Caco-2 (cell line): Measurements from ENCODE around the gene LPA. TPM values are rescaled to one million over a fixed set of nuclear protein-coding genes. Genes with fewer than 3 reads are reported as not detected.

Experiments
- BruUV-seq: library from RNA; stranded (reverse); fragments of 400-500 nt; replicated peaks from 2 replicates; lab custom pipeline; 2021; lab: Mats Ljungman, UMichigan
- CTCF ChIA-PET: fragments of 300-600 bp; sonication (Branson Sonifier 250); formaldehyde crosslinking; loops from one replicate; lab custom pipeline; 2022; ENCODE audit warnings: antibody characterized with exemption; lab: Charles Lee
- POLR2A ChIA-PET: fragments of 300-600 bp; sonication (Branson Sonifier 250); formaldehyde crosslinking; loops from one replicate; lab custom pipeline; 2022; ENCODE audit warnings: antibody characterized with exemption; lab: Charles Lee
- DNase-seq, 2 experiments: peaks; one replicate each; pipeline versions ENCODE4 v3.0.0 to v3.0.0-alpha.2; 2020 to 2022
- H3K27me3 ChIP-seq: replicated peaks from 2 replicates; pipeline ENCODE4 v1.6.0; 2011; ENCODE audit warnings: low read length; ENCODE audit not compliant: control insufficient read depth, insufficient read depth
- H3K36me3 ChIP-seq: 2 replicates; pipeline ENCODE4 v1.5.1; 2011; ENCODE audit warnings: low read length; ENCODE audit not compliant: control insufficient read depth, insufficient read depth
- H3K4me1 ChIP-seq: fragments of 250-450 bp; sonication (Bioruptor Pico); 2 replicates; pipeline ENCODE4 v1.5.1; 2020; ENCODE audit warnings: mild to moderate bottlenecking
- H3K4me3 ChIP-seq: 2 replicates; pipeline ENCODE4 v1.5.1; 2011; ENCODE audit warnings: low read depth, mild to moderate bottlenecking, control low read depth, low read length
- H3K9me3 ChIP-seq: fragments of 250-450 bp; sonication (Bioruptor Pico); 2 replicates; pipeline ENCODE4 v1.5.1; 2020; ENCODE audit warnings: mild to moderate bottlenecking, moderate library complexity
- H3K27ac Mint-ChIP-seq: one replicate; pipeline ENCODE4 v1.8.0; 2022; ENCODE audit warnings: mixed read lengths; ENCODE audit not compliant: unreplicated experiment
- H3K27me3 Mint-ChIP-seq: one replicate; pipeline ENCODE4 v1.8.0; 2022; ENCODE audit warnings: mixed read lengths; ENCODE audit not compliant: insufficient read depth, unreplicated experiment
- H3K36me3 Mint-ChIP-seq: one replicate; pipeline ENCODE4 v1.8.0; 2022; ENCODE audit warnings: mild to moderate bottlenecking, mixed read lengths; ENCODE audit not compliant: insufficient read depth, unreplicated experiment
- H3K4me1 Mint-ChIP-seq: one replicate; pipeline ENCODE4 v1.8.0; 2022; ENCODE audit warnings: low read depth, mixed read lengths; ENCODE audit not compliant: unreplicated experiment
- H3K4me3 Mint-ChIP-seq: one replicate; pipeline ENCODE4 v1.8.0; 2022; ENCODE audit warnings: mild to moderate bottlenecking, moderate library complexity, mixed read lengths; ENCODE audit not compliant: unreplicated experiment
- H3K9me3 Mint-ChIP-seq: one replicate; pipeline ENCODE4 v1.8.0; 2022; ENCODE audit warnings: mixed read lengths; ENCODE audit not compliant: unreplicated experiment
- CTCF ChIP-seq, 2 experiments: fragments of 200-600 bp in 1 of 2; IDR thresholded peaks; 1 replicate in 1 of 2; 2 replicates in 1 of 2; pipeline versions ENCODE4 v1.5.1 to v1.8.0; 2011 to 2022; ENCODE audit warnings: antibody characterized with exemption in 1 of 2, control low read depth in 1 of 2, inconsistent platforms in 1 of 2, low read depth in 1 of 2, low read length in 1 of 2, mild to moderate bottlenecking in 1 of 2, moderate library complexity in 1 of 2; ENCODE audit not compliant: insufficient read depth in 1 of 2, severe bottlenecking in 1 of 2, unreplicated experiment in 1 of 2
- intact Hi-C: fragments of 100-400 bp; cut with micrococcal nuclease; formaldehyde crosslinking; loops from one replicate; pipeline ENCODE4 v1.10.0; 2022; ENCODE audit not compliant: unreplicated experiment
- total RNA-seq: library from RNA; stranded (reverse); gene quantifications from 2 replicates; pipeline ENCODE4 v1.2.3, GENCODE V29; 2022

The LPA gene
- total RNA-seq, 1 experiment from 2014 or later = not detected

DNA sequence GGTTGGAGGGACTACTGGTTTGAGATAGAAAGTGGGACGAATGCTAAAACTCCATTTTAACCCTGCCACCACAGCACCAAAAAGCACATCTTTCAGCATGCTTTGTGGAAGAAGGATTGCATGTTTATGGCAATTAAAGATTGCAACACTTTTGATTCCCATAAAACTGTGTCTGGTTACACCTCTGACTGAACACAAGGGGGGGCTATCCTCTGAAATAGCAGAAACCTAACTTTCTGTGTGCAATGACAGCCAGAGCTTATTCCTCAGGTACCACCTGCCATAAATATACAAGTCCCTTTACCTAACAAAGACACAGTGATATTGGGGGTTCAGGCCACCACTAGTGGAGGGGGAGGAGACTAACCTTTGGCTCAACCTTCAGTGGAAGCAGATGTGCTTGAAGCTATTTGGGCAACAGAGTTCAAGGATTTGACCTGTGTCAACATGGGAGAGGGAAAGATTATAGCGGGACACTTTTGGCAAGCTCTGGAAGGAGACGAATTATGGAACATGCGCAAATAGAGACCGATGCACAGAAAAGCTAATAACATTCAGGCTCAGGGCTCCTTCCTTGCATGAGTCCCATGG is 28.4 kb upstream of the LPA start:
- Mint-ChIP-seq H3K9me3 (peaks cover 21% of the 10 kb centered on the region), H3K4me1 (no peaks in the 10 kb centered on the region), H3K27me3 (peaks cover 3% of the 10 kb centered on the region), H3K4me3 (no peak overlapping the region), H3K27ac (no peak overlapping the region), H3K36me3 (no peaks in the 10 kb centered on the region)
- ChIA-PET CTCF (no interaction called here), POLR2A (no interaction called here)
- Histone ChIP-seq H3K9me3 (0 out of 2 replicates have a peak, but pooled peaks cover 3% of the 10 kb centered on the region), H3K36me3 (no peaks in the 10 kb centered on the region; the same call in 1 of the 2 replicates), H3K27me3 (no peaks in the 10 kb centered on the region), H3K4me1 (no peaks in the 10 kb centered on the region), H3K4me3 (no peak overlapping the region)
- no peak for TF ChIP-seq CTCF (IDR thresholded peaks at IDR 0.05; ENCODE audit: insufficient read depth in 1 of 2, low read depth in 1 of 2, low read length in 1 of 2, severe bottlenecking in 1 of 2, unreplicated experiment in 1 of 2)
- no peak for DNase-seq
- intact Hi-C loops = no loop called here
- BruUV-seq = no TSS peak

DNA sequence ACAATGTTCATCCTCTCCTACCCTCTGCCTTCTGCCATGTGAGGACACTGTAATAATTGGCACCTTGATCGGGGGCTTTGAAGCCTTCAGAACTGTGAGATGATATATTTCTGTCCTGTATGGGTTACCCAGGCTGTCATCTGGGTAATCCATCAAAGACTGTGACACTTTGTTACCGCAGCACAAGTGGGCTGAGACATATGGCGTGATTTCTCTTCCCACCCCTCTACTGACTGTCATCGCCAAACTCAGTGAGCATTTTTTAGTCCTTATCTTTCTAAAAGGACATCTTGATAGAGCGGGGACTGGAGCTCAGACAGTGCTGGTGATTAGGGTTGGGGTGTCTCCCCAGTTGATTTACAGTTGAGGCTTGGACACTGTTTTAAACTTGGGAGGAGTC is 27.5 kb upstream of the LPA start:
- ChIA-PET POLR2A (no interaction called here), CTCF (no interaction called here)
- Histone ChIP-seq H3K9me3 (0 out of 2 replicates have a peak, but pooled peaks cover 3% of the 10 kb centered on the region), H3K4me1 (no peaks in the 10 kb centered on the region), H3K27me3 (no peaks in the 10 kb centered on the region), H3K36me3 (no peaks in the 10 kb centered on the region; the same call in 1 of the 2 replicates), H3K4me3 (no peak overlapping the region)
- Mint-ChIP-seq H3K27ac (no peak overlapping the region), H3K9me3 (peaks cover 21% of the 10 kb centered on the region), H3K4me1 (no peaks in the 10 kb centered on the region), H3K27me3 (peaks cover 3% of the 10 kb centered on the region), H3K4me3 (no peak overlapping the region), H3K36me3 (no peaks in the 10 kb centered on the region)
- no peak for TF ChIP-seq CTCF (IDR thresholded peaks at IDR 0.05; ENCODE audit: insufficient read depth in 1 of 2, low read depth in 1 of 2, low read length in 1 of 2, severe bottlenecking in 1 of 2, unreplicated experiment in 1 of 2)
- DNase-seq = no peak
- BruUV-seq = no TSS peak
- intact Hi-C loops = no loop called here

- no peaks in the 10 kb centered on the region for H3K4me1 Mint-ChIP-seq
- TF ChIP-seq CTCF (IDR thresholded peaks at IDR 0.05; ENCODE audit: insufficient read depth in 1 of 2, low read depth in 1 of 2, low read length in 1 of 2, severe bottlenecking in 1 of 2, unreplicated experiment in 1 of 2) = no peak
- H3K36me3 ChIP-seq = no peaks in the 10 kb centered on the region; the same call in 1 of the 2 replicates
- H3K27ac Mint-ChIP-seq = no peak overlapping the region
- H3K9me3 Mint-ChIP-seq = peaks cover 10% of the 10 kb centered on the region
- H3K9me3 ChIP-seq = 0 out of 2 replicates have a peak, but pooled peaks cover 3% of the 10 kb centered on the region
- POLR2A ChIA-PET = no interaction called here
- H3K27me3 Mint-ChIP-seq = peaks cover 6% of the 10 kb centered on the region
- intact Hi-C loops = no loop called here
- CTCF ChIA-PET = no interaction called here
- BruUV-seq = no TSS peak
- no peak overlapping the region for H3K4me3 ChIP-seq
- DNase-seq = no peak
- H3K36me3 Mint-ChIP-seq = no peaks in the 10 kb centered on the region
- no peaks in the 10 kb centered on the region for H3K27me3 ChIP-seq
- no peaks in the 10 kb centered on the region for H3K4me1 ChIP-seq
- H3K4me3 Mint-ChIP-seq = no peak overlapping the region
Measured at GRCh38 chr6:160690458-160690857, 26.4 kb upstream of the LPA start.
